ENCODE results near the gene LAMC3. TPM values are rescaled to one million over a fixed set of nuclear protein-coding genes. Genes with fewer than 3 reads are reported as not detected.

The LAMC3 gene
- total RNA-seq, 2 donors from 2014 or later: 16.7 to 41.2 TPM

- 85 to 94% methylated on average over 15 to 23 of the region's 23 CpGs for WGBS, 2 experiments (ENCODE audit: insufficient coverage in 1 of 2, insufficient read length in 1 of 2)
- no peaks in the 10 kb centered on the region for H3K27me3 Mint-ChIP-seq (ENCODE audit: insufficient read depth)
- H3K27ac Mint-ChIP-seq: no peak overlapping the region
These were observed 76.6 kb downstream of the LAMC3 start for GRCh38 chr9:131085370-131086122.

DNA sequence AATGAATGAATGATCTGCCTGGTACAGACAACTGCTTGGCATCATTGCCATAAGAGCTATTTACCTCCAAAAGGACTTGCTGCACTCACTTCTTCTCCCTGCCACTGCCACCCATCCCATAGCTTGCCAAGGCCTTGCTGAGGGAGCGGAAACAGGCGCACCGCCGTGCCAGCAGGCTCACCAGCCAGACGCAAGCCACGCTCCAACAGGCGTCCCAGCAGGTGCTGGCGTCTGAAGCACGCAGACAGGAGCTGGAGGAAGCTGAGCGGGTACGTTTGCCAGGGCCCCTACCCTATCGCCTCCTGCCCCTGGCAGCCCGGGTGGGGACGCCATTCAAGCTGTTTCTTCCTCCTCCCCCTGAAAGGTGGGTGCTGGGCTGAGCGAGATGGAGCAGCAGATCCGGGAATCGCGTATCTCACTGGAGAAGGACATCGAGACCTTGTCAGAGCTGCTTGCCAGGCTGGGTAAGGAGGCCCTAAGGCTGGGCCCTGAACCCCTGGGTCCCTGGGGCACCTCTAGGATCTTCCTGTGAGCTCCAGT is 78.5 kb downstream of the LAMC3 start:
- H3K27me3 Mint-ChIP-seq (ENCODE audit: insufficient read depth): no peaks in the 10 kb centered on the region
- no peaks in the 10 kb centered on the region for H3K4me1 ChIP-seq (ENCODE audit: control insufficient read depth, insufficient read depth, low read length)
- no peaks in the 10 kb centered on the region for H3K9me3 Mint-ChIP-seq
- H3K36me3 ChIP-seq (ENCODE audit: control insufficient read depth, insufficient read depth, low read length): no peaks in the 10 kb centered on the region
- H3K27ac Mint-ChIP-seq: no peak overlapping the region
- H3K9ac ChIP-seq (ENCODE audit: extremely low read depth, low read length, poor library complexity, severe bottlenecking): no peak overlapping the region
- H3K9me3 ChIP-seq (ENCODE audit: control insufficient read depth, low read length): no peaks in the 10 kb centered on the region
- no peak overlapping the region for H3K4me3 ChIP-seq (ENCODE audit: low read length)
- 82 to 86% methylated on average over 13 to 19 of the region's 19 CpGs for WGBS, 2 experiments (ENCODE audit: insufficient coverage in 1 of 2, insufficient read length in 1 of 2)
- no peaks in the 10 kb centered on the region for H3K27me3 ChIP-seq (ENCODE audit: control insufficient read depth, insufficient read depth, low read length, poor library complexity, severe bottlenecking)
- H3K4me1 Mint-ChIP-seq: no peaks in the 10 kb centered on the region
- TF ChIP-seq CTCF (conservative IDR thresholded peaks at IDR 0.05): no peak
- DNase-seq: no peak
- H3K36me3 Mint-ChIP-seq (ENCODE audit: low read depth): peaks cover 12% of the 10 kb centered on the region
- H3K4me3 Mint-ChIP-seq: no peak overlapping the region
- H3K27ac ChIP-seq (ENCODE audit: low read depth, low read length): no peak overlapping the region

More at GRCh38 chr9:131085370-131086122, 76.6 kb downstream of the LAMC3 start:
- Mint-ChIP-seq H3K4me1 (no peaks in the 10 kb centered on the region), H3K4me3 (no peak overlapping the region), H3K9me3 (no peaks in the 10 kb centered on the region), H3K36me3 (ENCODE audit: low read depth) (peaks cover 20% of the 10 kb centered on the region)
- Histone ChIP-seq H3K9me3 (ENCODE audit: control insufficient read depth, low read length) (no peaks in the 10 kb centered on the region), H3K4me3 (ENCODE audit: low read length) (no peak overlapping the region), H3K27me3 (ENCODE audit: control insufficient read depth, insufficient read depth, low read length, poor library complexity, severe bottlenecking) (no peaks in the 10 kb centered on the region), H3K9ac (ENCODE audit: extremely low read depth, low read length, poor library complexity, severe bottlenecking) (no peak overlapping the region), H3K4me1 (ENCODE audit: control insufficient read depth, insufficient read depth, low read length) (no peaks in the 10 kb centered on the region), H3K36me3 (ENCODE audit: control insufficient read depth, insufficient read depth, low read length) (no peaks in the 10 kb centered on the region), H3K27ac (ENCODE audit: low read depth, low read length) (no peak overlapping the region)
- no peak for TF ChIP-seq CTCF (conservative IDR thresholded peaks at IDR 0.05)
- DNase-seq: no peak

GRCh38 chr9:131090025-131090787 is 81.2 kb downstream of the LAMC3 start:
- Histone ChIP-seq H3K36me3 (ENCODE audit: control insufficient read depth, insufficient read depth, low read length) (no peaks in the 10 kb centered on the region), H3K27me3 (ENCODE audit: control insufficient read depth, insufficient read depth, low read length, poor library complexity, severe bottlenecking) (no peaks in the 10 kb centered on the region), H3K4me3 (ENCODE audit: low read length) (no peak overlapping the region), H3K9me3 (ENCODE audit: control insufficient read depth, low read length) (no peaks in the 10 kb centered on the region), H3K4me1 (ENCODE audit: control insufficient read depth, insufficient read depth, low read length) (no peaks in the 10 kb centered on the region), H3K27ac (ENCODE audit: low read depth, low read length) (no peak overlapping the region), H3K9ac (ENCODE audit: extremely low read depth, low read length, poor library complexity, severe bottlenecking) (no peak overlapping the region)
- Mint-ChIP-seq H3K27ac (no peak overlapping the region), H3K9me3 (no peaks in the 10 kb centered on the region), H3K36me3 (ENCODE audit: low read depth) (peaks cover 9% of the 10 kb centered on the region), H3K4me3 (no peak overlapping the region), H3K27me3 (ENCODE audit: insufficient read depth) (peaks cover 8% of the 10 kb centered on the region), H3K4me1 (no peaks in the 10 kb centered on the region)
- DNase-seq: no peak
- 85 to 98% methylated on average over 7 to 13 of the region's 13 CpGs for WGBS, 2 experiments (ENCODE audit: insufficient coverage in 1 of 2, insufficient read length in 1 of 2)
- TF ChIP-seq CTCF (conservative IDR thresholded peaks at IDR 0.05): no peak

All from endodermal cell (in vitro differentiated cells).